Spleen (tissue), 11 donors: ENCODE results near the gene NEURL4. TPM values are rescaled to one million over a fixed set of nuclear protein-coding genes. Genes with fewer than 3 reads are reported as not detected.

ENCODE experiments used
- DNase-seq: peaks from one replicate; pipeline ENCODE4 v3.0.0-alpha.2; 2020
- H3K27ac ChIP-seq, 8 donors: fragments of 200-600 bp; sonication (generic) in 7 of 8; 1 replicate in 4 of 8; 2 replicates in 4 of 8; pipeline versions ENCODE4 v1.5.0 to v1.8.0; 2016 to 2021; ENCODE audit warnings: inconsistent platforms in 4 of 8, mild to moderate bottlenecking in 4 of 8, moderate library complexity in 1 of 8
- H3K27me3 ChIP-seq, 7 donors: fragments of 200-600 bp; sonication (generic) in 6 of 7; replicated peaks in 1 of 7; 1 replicate in 4 of 7; 2 replicates in 3 of 7; pipeline versions ENCODE4 v1.5.0 to v1.8.0; 2016 to 2021; ENCODE audit warnings: inconsistent platforms in 3 of 7, mild to moderate bottlenecking in 1 of 7
- H3K36me3 ChIP-seq, 6 donors: fragments of 200-600 bp; sonication (generic) in 5 of 6; 1 replicate in 4 of 6; 2 replicates in 2 of 6; pipeline versions ENCODE4 v1.5.0 to v1.8.0; 2016 to 2021; ENCODE audit warnings: inconsistent platforms in 2 of 6
- H3K4me1 ChIP-seq, 6 donors: fragments of 200-600 bp; sonication (generic) in 5 of 6; 1 replicate in 3 of 6; 2 replicates in 3 of 6; pipeline versions ENCODE4 v1.5.0 to v1.8.0; 2016 to 2021; ENCODE audit warnings: inconsistent platforms in 3 of 6
- H3K4me3 ChIP-seq, 8 donors: fragments of 200-600 bp; sonication (generic) in 7 of 8; 1 replicate in 4 of 8; 2 replicates in 4 of 8; pipeline versions ENCODE4 v1.5.0 to v1.8.0; 2016 to 2021; ENCODE audit warnings: inconsistent platforms in 4 of 8, mild to moderate bottlenecking in 4 of 8, moderate library complexity in 2 of 8
- H3K9me3 ChIP-seq, 8 donors: fragments of 200-600 bp; sonication (generic) in 7 of 8; 1 replicate in 4 of 8; 2 replicates in 4 of 8; pipeline versions ENCODE4 v1.5.0 to v1.8.0; 2016 to 2021; ENCODE audit warnings: inconsistent platforms in 4 of 8
- POLR2A ChIP-seq, 3 donors: fragments of 450-650 bp; IDR thresholded peaks; one replicate each; pipeline ENCODE4 v1.5.1; 2017; ENCODE audit warnings: antibody characterized with exemption in 3 of 3, mild to moderate bottlenecking in 1 of 3
- POLR2AphosphoS5 ChIP-seq, 3 donors: sonication (generic); formaldehyde crosslinking; IDR thresholded peaks; one replicate each; pipeline ENCODE4 v1.5.1; 2017; ENCODE audit warnings: antibody characterized with exemption in 3 of 3
- WGBS, 5 donors: extraction: QIAGEN DNeasy Blood & Tissue Kit in 3 of 5; methylation state at CpG; one replicate each; pipeline versions ENCODE4 v1.1.5 to v1.1.7; 2013 to 2018; 5-methylcytosine and 5-hydroxymethylcytosine counted together
- intact Hi-C: fragments of 100-400 bp; cut with DNase I; formaldehyde crosslinking; loops from one replicate; pipeline ENCODE4 v1.15.0; 2023; ENCODE audit warnings: low total_unique reads
- polyA plus RNA-seq, 3 donors: library from polyadenylated mRNA; stranded (reverse); fragments of 200-250 nt; gene quantifications; one replicate each; pipeline ENCODE4 v1.2.1, GENCODE V29; 2013
- total RNA-seq, 7 donors: library from RNA; depleted of rRNA in 3 of 7; stranded (reverse); fragments of >200 nt in 3 of 7; fragmentation: NEBNext Ultra II Directional in 4 of 7; extraction: Animal tissue kit (Norgen Biotek cat#: 25700) in 4 of 7; gene quantifications; one replicate each; pipeline versions ENCODE4 v1.1.0 to v1.2.1, GENCODE V29; 2016 to 2021
- TF ChIP-seq, protein P1 (sequence below), 11 experiments: fragments of 200-600 bp in 7 of 11; fragments of 450-650 bp in 4 of 11; sonication (generic) in 4 of 11; IDR thresholded peaks in 8 of 11; conservative IDR thresholded peaks in 3 of 11; 1 replicate in 7 of 11; 2 replicates in 4 of 11; pipeline versions ENCODE4 v1.4.0 to v1.8.0; 2016 to 2021; ENCODE audit warnings: antibody characterized with exemption in 11 of 11, inconsistent platforms in 4 of 11, mild to moderate bottlenecking in 1 of 11
- donor health status: healthy with polysubstance abuse.
- donor health status: DM: no; HTN: no; CAD: no; lungs with moderate emphysema.
- donor health status: DM: no; HTN: no; CAD: no.
- donor health status: Bipolar disorder and iron deficiency.
- donor health status: healthy.
- donor health status: DM: no; HTN: no; CAD: no.
- donor health status: DM: yes; HTN: yes; CAD: no.

Gene NEURL4
- total and polyA plus RNA-seq, 10 donors: 16.5 to 53.9 (median 40.3) TPM

DNA sequence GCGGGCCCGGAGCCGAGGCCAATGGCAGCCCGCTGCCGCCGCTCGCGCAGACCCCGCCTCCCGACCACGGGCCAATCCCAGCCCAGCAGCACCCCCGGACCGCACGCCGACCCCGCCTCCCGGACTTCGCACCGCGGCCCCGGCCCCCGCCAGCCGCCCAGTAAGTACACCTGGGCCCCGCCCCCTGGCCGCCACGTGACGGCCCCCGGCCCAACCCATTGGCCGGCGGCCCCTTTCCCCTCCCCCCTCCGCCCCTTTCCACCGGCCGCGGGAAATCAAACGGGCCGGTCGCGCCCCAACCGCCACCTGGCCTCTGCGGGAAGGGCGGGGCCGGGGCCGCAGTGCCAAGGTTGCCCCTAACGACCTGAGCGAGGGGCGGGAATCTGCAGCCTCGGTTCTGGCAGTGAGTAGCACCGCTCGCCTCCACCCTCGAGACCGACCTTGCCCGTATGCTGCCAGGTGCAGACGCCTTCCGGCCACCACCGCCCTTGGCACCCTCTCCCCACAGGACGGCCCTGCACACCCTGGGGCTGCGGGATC, 34.5 kb downstream of the NEURL4 start, which contains the start of gene YBX2:
Gene YBX2, minus strand, starts transcription at position 26 of the 540 bp plus-strand sequence. CDS start 139 bp downstream, outside the sequence.
- peak within 1 kb of the TSS; percentile 14 to 68 (median 37) for H3K4me3 ChIP-seq
- peaks cover 0 to 77% (median 38%) of the 10 kb centered on the region in 7 donors for H3K27me3 ChIP-seq
- DNase-seq: peak; percentile 89
- H3K4me1 ChIP-seq: peaks cover 17 to 40% (median 33%) of the 10 kb centered on the region in 6 donors
- 1 to 6% (median 1%) methylated on average over 23 to 57 of the region's 57 CpGs for WGBS, 5 donors
- no peaks in the 10 kb centered on the region for H3K9me3 ChIP-seq
- H3K27ac ChIP-seq: no peak within 1 kb of the TSS
- intact Hi-C loops: loop anchor here (10.0 kb wide), 1 partner anchor 50 kb away; no protein-coding TSS in a partner anchor
- TF ChIP-seq POLR2AphosphoS5 (IDR thresholded peaks at IDR 0.05) (peak in 2 of 3 donors; percentile 20 to 45), POLR2A (IDR thresholded peaks at IDR 0.05) (no peak)
- TF ChIP-seq, protein P1, sequence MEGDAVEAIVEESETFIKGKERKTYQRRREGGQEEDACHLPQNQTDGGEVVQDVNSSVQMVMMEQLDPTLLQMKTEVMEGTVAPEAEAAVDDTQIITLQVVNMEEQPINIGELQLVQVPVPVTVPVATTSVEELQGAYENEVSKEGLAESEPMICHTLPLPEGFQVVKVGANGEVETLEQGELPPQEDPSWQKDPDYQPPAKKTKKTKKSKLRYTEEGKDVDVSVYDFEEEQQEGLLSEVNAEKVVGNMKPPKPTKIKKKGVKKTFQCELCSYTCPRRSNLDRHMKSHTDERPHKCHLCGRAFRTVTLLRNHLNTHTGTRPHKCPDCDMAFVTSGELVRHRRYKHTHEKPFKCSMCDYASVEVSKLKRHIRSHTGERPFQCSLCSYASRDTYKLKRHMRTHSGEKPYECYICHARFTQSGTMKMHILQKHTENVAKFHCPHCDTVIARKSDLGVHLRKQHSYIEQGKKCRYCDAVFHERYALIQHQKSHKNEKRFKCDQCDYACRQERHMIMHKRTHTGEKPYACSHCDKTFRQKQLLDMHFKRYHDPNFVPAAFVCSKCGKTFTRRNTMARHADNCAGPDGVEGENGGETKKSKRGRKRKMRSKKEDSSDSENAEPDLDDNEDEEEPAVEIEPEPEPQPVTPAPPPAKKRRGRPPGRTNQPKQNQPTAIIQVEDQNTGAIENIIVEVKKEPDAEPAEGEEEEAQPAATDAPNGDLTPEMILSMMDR (IDR thresholded peaks at IDR 0.05 in 8 of 11, conservative IDR thresholded peaks at IDR 0.05 in 3 of 11): peak in 1 of 11 experiments; percentile 24
- no peaks in the 10 kb centered on the region for H3K36me3 ChIP-seq

GRCh38 chr17:7293816-7294613, 35.1 kb downstream of the NEURL4 start:
- Histone ChIP-seq H3K27me3 (peaks cover 0 to 84% (median 38%) of the 10 kb centered on the region in 7 donors), H3K9me3 (no peaks in the 10 kb centered on the region), H3K4me1 (peaks cover 17 to 40% (median 33%) of the 10 kb centered on the region in 6 donors), H3K36me3 (no peaks in the 10 kb centered on the region), H3K4me3 (peak overlapping the region in 7 of 8 donors; percentile 20 to 68 (median 38)), H3K27ac (no peak overlapping the region)
- 4 to 10% (median 5%) methylated on average over 25 to 75 of the region's 75 CpGs for WGBS, 5 donors
- intact Hi-C loops: loop anchor here (10.0 kb wide), 1 partner anchor 51 kb away; no protein-coding TSS in a partner anchor
- TF ChIP-seq, protein P1 (IDR thresholded peaks at IDR 0.05 in 8 of 11, conservative IDR thresholded peaks at IDR 0.05 in 3 of 11): no peak
- TF ChIP-seq POLR2A (IDR thresholded peaks at IDR 0.05) (no peak), POLR2AphosphoS5 (IDR thresholded peaks at IDR 0.05) (no peak)
- DNase-seq: no peak

GRCh38 chr17:7293159-7293558, 36.0 kb downstream of the NEURL4 start:
- intact Hi-C loops: loop anchor here (10.0 kb wide), 1 partner anchor 52 kb away; no protein-coding TSS in a partner anchor
- Histone ChIP-seq H3K27me3 (peaks cover 0 to 89% (median 38%) of the 10 kb centered on the region in 7 donors), H3K9me3 (no peaks in the 10 kb centered on the region), H3K27ac (no peak overlapping the region), H3K36me3 (no peaks in the 10 kb centered on the region), H3K4me3 (no peak overlapping the region), H3K4me1 (peaks cover 17 to 40% (median 33%) of the 10 kb centered on the region in 6 donors)
- WGBS, 5 donors: 68 to 86% (median 85%) methylated on average over 9 to 11 of the region's 11 CpGs
- no peak for DNase-seq
- TF ChIP-seq POLR2A (IDR thresholded peaks at IDR 0.05) (no peak), POLR2AphosphoS5 (IDR thresholded peaks at IDR 0.05) (no peak)
- TF ChIP-seq, protein P1 (IDR thresholded peaks at IDR 0.05 in 8 of 11, conservative IDR thresholded peaks at IDR 0.05 in 3 of 11): no peak
